ENCODE data around the gene OR1J2.

OR1J2 gene

GRCh38 chr9:122510502-122510901, at the start of gene OR1J2:
Gene OR1J2, plus strand, starts transcription at chr9:122510802. Its CDS starts 0 bp downstream, at chr9:122510802.
- no peak for ATAC-seq
- TF ChIP-seq OSR1 (CRISPR knock-in tag; IDR thresholded peaks at IDR 0.05) (no peak), ZC3H10 (CRISPR knock-in tag; IDR thresholded peaks at IDR 0.05) (no peak), ISL1 (CRISPR knock-in tag; IDR thresholded peaks at IDR 0.05) (no peak), POU6F1 (CRISPR knock-in tag; IDR thresholded peaks at IDR 0.05; ENCODE audit: borderline replicate concordance, low read depth) (no peak), CSRNP3 (CRISPR knock-in tag; IDR thresholded peaks at IDR 0.05) (no peak), ZNF565 (CRISPR knock-in tag; conservative IDR thresholded peaks at IDR 0.05; ENCODE audit: low read depth) (no peak)
- TF ChIP-seq, protein P1, sequence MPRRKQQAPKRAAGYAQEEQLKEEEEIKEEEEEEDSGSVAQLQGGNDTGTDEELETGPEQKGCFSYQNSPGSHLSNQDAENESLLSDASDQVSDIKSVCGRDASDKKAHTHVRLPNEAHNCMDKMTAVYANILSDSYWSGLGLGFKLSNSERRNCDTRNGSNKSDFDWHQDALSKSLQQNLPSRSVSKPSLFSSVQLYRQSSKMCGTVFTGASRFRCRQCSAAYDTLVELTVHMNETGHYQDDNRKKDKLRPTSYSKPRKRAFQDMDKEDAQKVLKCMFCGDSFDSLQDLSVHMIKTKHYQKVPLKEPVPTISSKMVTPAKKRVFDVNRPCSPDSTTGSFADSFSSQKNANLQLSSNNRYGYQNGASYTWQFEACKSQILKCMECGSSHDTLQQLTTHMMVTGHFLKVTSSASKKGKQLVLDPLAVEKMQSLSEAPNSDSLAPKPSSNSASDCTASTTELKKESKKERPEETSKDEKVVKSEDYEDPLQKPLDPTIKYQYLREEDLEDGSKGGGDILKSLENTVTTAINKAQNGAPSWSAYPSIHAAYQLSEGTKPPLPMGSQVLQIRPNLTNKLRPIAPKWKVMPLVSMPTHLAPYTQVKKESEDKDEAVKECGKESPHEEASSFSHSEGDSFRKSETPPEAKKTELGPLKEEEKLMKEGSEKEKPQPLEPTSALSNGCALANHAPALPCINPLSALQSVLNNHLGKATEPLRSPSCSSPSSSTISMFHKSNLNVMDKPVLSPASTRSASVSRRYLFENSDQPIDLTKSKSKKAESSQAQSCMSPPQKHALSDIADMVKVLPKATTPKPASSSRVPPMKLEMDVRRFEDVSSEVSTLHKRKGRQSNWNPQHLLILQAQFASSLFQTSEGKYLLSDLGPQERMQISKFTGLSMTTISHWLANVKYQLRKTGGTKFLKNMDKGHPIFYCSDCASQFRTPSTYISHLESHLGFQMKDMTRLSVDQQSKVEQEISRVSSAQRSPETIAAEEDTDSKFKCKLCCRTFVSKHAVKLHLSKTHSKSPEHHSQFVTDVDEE (CRISPR knock-in tag; IDR thresholded peaks at IDR 0.05): no peak

GRCh38 chr9:122463828-122464632, 46.6 kb upstream of the OR1J2 start:
- ATAC-seq: peak; percentile 82
- TF ChIP-seq ZC3H10 (CRISPR knock-in tag; IDR thresholded peaks at IDR 0.05): no peak
- TF ChIP-seq TCF4 (CRISPR knock-in tag; IDR thresholded peaks at IDR 0.05; ENCODE audit: borderline replicate concordance): no peak
- TF ChIP-seq PATZ1 (CRISPR knock-in tag; IDR thresholded peaks at IDR 0.05; ENCODE audit: borderline replicate concordance): no peak
- no peak for TF ChIP-seq SNAI2 (CRISPR knock-in tag; IDR thresholded peaks at IDR 0.05)
- no peak for TF ChIP-seq ZNF70 (CRISPR knock-in tag; IDR thresholded peaks at IDR 0.05)
- no peak for TF ChIP-seq ZFP3 (CRISPR knock-in tag; IDR thresholded peaks at IDR 0.05)
- TF ChIP-seq BACH2 (CRISPR knock-in tag; IDR thresholded peaks at IDR 0.05; ENCODE audit: borderline replicate concordance): no peak
- TF ChIP-seq ARNTL (CRISPR knock-in tag; IDR thresholded peaks at IDR 0.05; ENCODE audit: borderline replicate concordance, low read depth): no peak
- no peak for TF ChIP-seq GLIS3 (CRISPR knock-in tag; IDR thresholded peaks at IDR 0.05)
- TF ChIP-seq ZFP30 (CRISPR knock-in tag; IDR thresholded peaks at IDR 0.05): no peak
- TF ChIP-seq, protein P1 (CRISPR knock-in tag; IDR thresholded peaks at IDR 0.05): no peak
- no peak for TF ChIP-seq CSDC2 (CRISPR knock-in tag; IDR thresholded peaks at IDR 0.05)
- no peak for TF ChIP-seq ZNF565 (CRISPR knock-in tag; conservative IDR thresholded peaks at IDR 0.05; ENCODE audit: low read depth)
- no peak for TF ChIP-seq TOX (CRISPR knock-in tag; IDR thresholded peaks at IDR 0.05; ENCODE audit: borderline replicate concordance)
- TF ChIP-seq, protein P2, sequence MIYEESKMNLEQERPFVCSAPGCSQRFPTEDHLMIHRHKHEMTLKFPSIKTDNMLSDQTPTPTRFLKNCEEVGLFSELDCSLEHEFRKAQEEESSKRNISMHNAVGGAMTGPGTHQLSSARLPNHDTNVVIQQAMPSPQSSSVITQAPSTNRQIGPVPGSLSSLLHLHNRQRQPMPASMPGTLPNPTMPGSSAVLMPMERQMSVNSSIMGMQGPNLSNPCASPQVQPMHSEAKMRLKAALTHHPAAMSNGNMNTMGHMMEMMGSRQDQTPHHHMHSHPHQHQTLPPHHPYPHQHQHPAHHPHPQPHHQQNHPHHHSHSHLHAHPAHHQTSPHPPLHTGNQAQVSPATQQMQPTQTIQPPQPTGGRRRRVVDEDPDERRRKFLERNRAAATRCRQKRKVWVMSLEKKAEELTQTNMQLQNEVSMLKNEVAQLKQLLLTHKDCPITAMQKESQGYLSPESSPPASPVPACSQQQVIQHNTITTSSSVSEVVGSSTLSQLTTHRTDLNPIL (CRISPR knock-in tag; IDR thresholded peaks at IDR 0.05; ENCODE audit: low read depth): no peak
- no peak for TF ChIP-seq PPARA (CRISPR knock-in tag; IDR thresholded peaks at IDR 0.05; ENCODE audit: borderline replicate concordance)
